Mucosa of descending colon (tissue), 3 donors: ENCODE data around the gene CENPN. TPM values are rescaled to one million over a fixed set of nuclear protein-coding genes. Genes with fewer than 3 reads are reported as not detected.

ENCODE experiments used
- ATAC-seq: fragments of 200-7000 bp; cut with Tn5 transposase; one replicate; pipeline ENCODE4 v1.9.1; 2020; ENCODE audit warnings: mild to moderate bottlenecking, moderate library complexity
- DNase-seq, 3 donors: peaks; one replicate each; pipeline ENCODE4 v3.0.0-alpha.2; 2020
- H3K36me3 ChIP-seq: fragments of 200-600 bp; one replicate; pipeline ENCODE4 v1.8.0; 2021; ENCODE audit warnings: low read depth, mild to moderate bottlenecking
- H3K4me1 ChIP-seq: fragments of 200-600 bp; one replicate; pipeline ENCODE4 v1.8.0; 2021; ENCODE audit warnings: low read depth, mild to moderate bottlenecking
- H3K4me3 ChIP-seq: fragments of 200-600 bp; one replicate; pipeline ENCODE4 v1.8.0; 2021; ENCODE audit warnings: mild to moderate bottlenecking
- H3K9me3 ChIP-seq: fragments of 200-600 bp; one replicate; pipeline ENCODE4 v1.8.0; 2021; ENCODE audit warnings: mild to moderate bottlenecking
- intact Hi-C, 2 donors: fragments of 100-400 bp; cut with DNase I in 1 of 2; cut with micrococcal nuclease in 1 of 2; formaldehyde crosslinking; loops; one replicate each; pipeline versions ENCODE4 v1.11.0 to v1.11.1; 2022; cut with DNase I, micrococcal nuclease
- total RNA-seq, 3 donors: library from RNA; stranded (reverse); fragmentation: NEBNext Ultra II Directional in 2 of 3; extraction: Animal tissue kit (Norgen Biotek cat#: 25700) in 2 of 3; gene quantifications; one replicate each; pipeline versions ENCODE4 v1.2.1 to v1.2.4, GENCODE V29; 2021 to 2023
- TF ChIP-seq, protein P1 (sequence below): fragments of 200-600 bp; IDR thresholded peaks from one replicate; pipeline ENCODE4 v1.8.0; 2022; ENCODE audit warnings: antibody characterized with exemption, mild to moderate bottlenecking
- donor health status: DM: no; HTN: no; CAD: no; lungs with moderate emphysema.
- donor health status: DM: no; HTN: no; CAD: no.
- donor health status: DM: no; HTN: yes; CAD: no.

The CENPN gene
- total RNA-seq, 3 donors from 2014 or later, result 7.1 to 13.4 (median 7.6) TPM

- H3K4me1 ChIP-seq, result peaks cover 7% of the 10 kb centered on the region
- H3K9me3 ChIP-seq, result no peaks in the 10 kb centered on the region
- intact Hi-C loops, result no loop called here
- DNase-seq, result no peak
- no peak for ATAC-seq
- H3K36me3 ChIP-seq, result no peaks in the 10 kb centered on the region
- no peak overlapping the region for H3K4me3 ChIP-seq
- TF ChIP-seq, protein P1, sequence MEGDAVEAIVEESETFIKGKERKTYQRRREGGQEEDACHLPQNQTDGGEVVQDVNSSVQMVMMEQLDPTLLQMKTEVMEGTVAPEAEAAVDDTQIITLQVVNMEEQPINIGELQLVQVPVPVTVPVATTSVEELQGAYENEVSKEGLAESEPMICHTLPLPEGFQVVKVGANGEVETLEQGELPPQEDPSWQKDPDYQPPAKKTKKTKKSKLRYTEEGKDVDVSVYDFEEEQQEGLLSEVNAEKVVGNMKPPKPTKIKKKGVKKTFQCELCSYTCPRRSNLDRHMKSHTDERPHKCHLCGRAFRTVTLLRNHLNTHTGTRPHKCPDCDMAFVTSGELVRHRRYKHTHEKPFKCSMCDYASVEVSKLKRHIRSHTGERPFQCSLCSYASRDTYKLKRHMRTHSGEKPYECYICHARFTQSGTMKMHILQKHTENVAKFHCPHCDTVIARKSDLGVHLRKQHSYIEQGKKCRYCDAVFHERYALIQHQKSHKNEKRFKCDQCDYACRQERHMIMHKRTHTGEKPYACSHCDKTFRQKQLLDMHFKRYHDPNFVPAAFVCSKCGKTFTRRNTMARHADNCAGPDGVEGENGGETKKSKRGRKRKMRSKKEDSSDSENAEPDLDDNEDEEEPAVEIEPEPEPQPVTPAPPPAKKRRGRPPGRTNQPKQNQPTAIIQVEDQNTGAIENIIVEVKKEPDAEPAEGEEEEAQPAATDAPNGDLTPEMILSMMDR, result no peak
Observed at GRCh38 chr16:81081014-81081413, 74.0 kb downstream of the CENPN start.

Other genes with a start within 250 kb of the CENPN start
- 1 to 10 TPM; 6.3 to 8.9 (median 7.5) TPM for gene CDYL2, start 202.6 kb upstream of the CENPN start, total RNA-seq
- gene CMC2, start 329 bp upstream of the CENPN start, total RNA-seq, result 10 to 100 TPM; 42.1 to 52.7 (median 51.9) TPM
- 10 to 100 TPM; 27.3 to 34.0 (median 31.4) TPM for gene ATMIN, start 28.6 kb downstream of the CENPN start, total RNA-seq
- gene C16orf46, start 70.0 kb downstream of the CENPN start, total RNA-seq, result 1 to 10 TPM in 1 of 3 donors, under 1 TPM in 2; 0.39 to 1.6 (median 0.58) TPM
- gene GCSH, start 89.2 kb downstream of the CENPN start, total RNA-seq, result 10 to 100 TPM; 14.2 to 18.3 (median 18.0) TPM
- gene BCO1, start 231.5 kb downstream of the CENPN start, total RNA-seq, result 1 to 10 TPM; 2.2 to 6.5 (median 4.5) TPM